NCI-H187 (cell line): ENCODE results near the gene TEKT5.

Experiments used
- DNase-seq, 2 experiments: peaks; one replicate each; lab custom pipeline; 2025; lab: John Stamatoyannopoulos, UW

The TEKT5 gene

GRCh38 chr16:10578474-10579316 is 116.0 kb downstream of the TEKT5 start:
- DNase-seq = no peak
